Measurements from ENCODE around the gene CAPN10.

GRCh38 chr2:240567872-240568677, 18.5 kb upstream of the CAPN10 start, which contains the start of gene RNPEPL1:
- TF ChIP-seq CTCF (IDR thresholded peaks at IDR 0.05) (peak; percentile 42), JUN (IDR thresholded peaks at IDR 0.05) (no peak; a peak in 2 of 5 replicates), POLR2A (IDR thresholded peaks at IDR 0.05; ENCODE audit: low read length) (0 out of 2 replicates have a peak, but pooled peaks have one; percentile 18), USF2 (IDR thresholded peaks at IDR 0.05) (no peak), CHD4 (IDR thresholded peaks at IDR 0.05; ENCODE audit: borderline replicate concordance) (no peak), RCOR1 (IDR thresholded peaks at IDR 0.05; ENCODE audit: low read depth, low read length) (no peak), SMC3 (IDR thresholded peaks at IDR 0.05) (no peak), HDAC2 (IDR thresholded peaks at IDR 0.05) (no peak), RARB (CRISPR knock-in tag; IDR thresholded peaks at IDR 0.05) (no peak), SREBF2 (IDR thresholded peaks at IDR 0.05) (no peak), HOXA7 (CRISPR knock-in tag; IDR thresholded peaks at IDR 0.05) (no peak), RNF2 (IDR thresholded peaks at IDR 0.05; ENCODE audit: borderline replicate concordance, low read depth) (0 out of 2 replicates have a peak, but pooled peaks have one; percentile 70)
